GM21737 (cell line): ENCODE data around the gene ADCY7.

Source experiments
- ATAC-seq: cut with Tn5 transposase; IDR thresholded peaks from one replicate; pipeline ENCODE4 v1.9.1; 2021; ENCODE audit warnings: mild to moderate bottlenecking, moderate library complexity; ENCODE audit not compliant: unreplicated experiment

Gene ADCY7

DNA sequence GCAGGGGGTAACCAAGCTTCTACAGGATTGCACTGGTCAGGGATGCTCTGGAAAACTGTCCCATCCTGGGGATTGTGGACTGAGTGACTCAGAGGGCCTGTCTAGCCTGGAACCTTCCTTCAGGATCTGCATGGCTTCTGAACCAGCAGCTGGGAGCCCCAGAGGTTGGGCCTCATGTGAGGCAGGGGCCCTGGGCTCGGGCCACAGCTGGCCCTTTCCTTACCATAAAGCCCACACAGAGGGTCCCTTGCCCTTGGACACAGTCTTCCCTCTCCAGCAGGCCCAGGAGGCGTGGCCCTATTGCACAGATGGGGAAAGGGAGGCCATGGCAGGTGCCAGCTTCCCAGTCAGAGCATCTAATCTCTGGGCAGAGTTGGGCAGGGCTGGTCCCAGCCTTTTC lies 30.5 kb downstream of the ADCY7 start:
- no peak for ATAC-seq

GRCh38 chr16:50297301-50298074 lies 31.1 kb downstream of the ADCY7 start:
- no peak for ATAC-seq

GRCh38 chr16:50298075-50298460 lies 31.7 kb downstream of the ADCY7 start:
- no peak for ATAC-seq

DNA sequence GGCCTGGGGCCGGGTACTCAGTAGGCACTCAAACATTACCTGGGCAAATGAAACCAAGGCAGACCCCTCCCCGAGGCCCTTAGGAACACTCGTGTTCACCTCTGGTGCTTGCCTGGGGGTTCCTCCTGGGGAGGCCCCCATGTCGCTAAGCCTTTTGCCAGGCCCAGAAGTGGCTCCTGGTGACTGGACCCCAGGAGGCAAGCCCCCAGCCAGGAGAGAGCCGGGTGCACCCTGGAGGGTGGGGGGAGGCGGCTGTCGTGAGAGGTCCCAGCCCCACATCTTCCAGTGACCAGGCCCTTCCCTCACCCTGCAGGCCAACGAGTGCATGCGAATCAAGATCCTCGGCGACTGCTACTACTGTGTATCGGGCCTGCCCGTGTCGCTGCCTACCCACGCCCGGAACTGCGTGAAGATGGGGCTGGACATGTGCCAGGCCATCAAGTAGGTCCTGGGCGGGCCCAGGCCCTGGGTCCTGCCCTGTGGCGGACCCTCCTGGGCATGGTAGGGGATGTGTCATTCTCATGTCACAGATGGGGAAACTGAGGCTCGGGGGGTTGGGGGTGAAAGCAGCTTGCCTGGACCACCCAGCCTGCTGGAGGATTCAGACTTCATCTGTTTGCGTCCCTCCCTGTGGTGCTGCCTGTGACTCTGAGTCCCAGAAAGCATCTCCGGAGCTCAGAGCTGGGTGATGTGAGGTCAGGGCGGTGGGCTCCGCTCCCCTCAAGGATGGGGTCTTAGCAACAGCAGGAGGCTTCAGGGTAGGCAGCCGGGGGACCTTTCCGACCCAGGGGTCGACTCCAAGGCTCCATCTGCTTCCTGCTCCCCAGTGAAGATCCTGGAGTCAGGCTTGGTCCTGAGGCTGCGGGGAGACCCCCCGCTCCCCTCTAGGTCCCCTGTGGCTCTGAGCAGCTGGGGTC lies 32.5 kb downstream of the ADCY7 start:
- ATAC-seq: no peak

DNA sequence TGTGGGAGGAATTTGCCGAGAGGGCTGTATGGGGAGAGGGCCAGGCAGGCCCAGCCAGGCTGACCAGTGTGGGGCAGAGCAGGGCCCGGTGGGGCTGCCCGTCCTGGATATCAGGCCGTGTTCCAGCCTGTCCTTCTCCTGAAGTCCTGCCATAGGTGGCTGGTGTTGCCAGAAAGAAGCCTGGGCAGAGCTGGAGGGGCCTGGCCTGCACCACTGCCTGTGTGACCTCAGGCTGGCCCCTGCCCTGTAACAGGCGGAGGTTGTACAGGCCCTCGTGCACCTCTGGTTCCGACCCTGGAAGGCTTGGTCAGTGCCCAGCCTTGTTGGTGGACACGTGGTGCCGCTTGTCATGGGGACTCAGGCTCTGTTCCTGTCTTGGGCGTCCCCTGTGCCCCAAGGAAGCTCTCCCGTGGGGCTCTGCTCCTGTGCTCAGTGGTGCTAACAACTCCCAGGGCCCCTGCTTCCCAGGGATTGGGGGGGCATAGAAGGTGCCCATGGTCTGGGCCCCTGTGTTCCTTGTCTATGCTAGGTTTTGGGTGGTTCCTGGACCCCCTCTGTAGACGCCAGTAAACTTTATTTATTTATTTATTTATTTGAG lies 33.3 kb downstream of the ADCY7 start:
- no peak for ATAC-seq

GRCh38 chr16:50300942-50301625 lies 34.7 kb downstream of the ADCY7 start:
- no peak for ATAC-seq

- no peak for ATAC-seq
Observed at GRCh38 chr16:50301626-50302471, 35.5 kb downstream of the ADCY7 start.

GRCh38 chr16:50302472-50303005 lies 36.2 kb downstream of the ADCY7 start:
- ATAC-seq: no peak

- ATAC-seq: no peak
Observed at GRCh38 chr16:50303041-50303604, 36.8 kb downstream of the ADCY7 start.

DNA sequence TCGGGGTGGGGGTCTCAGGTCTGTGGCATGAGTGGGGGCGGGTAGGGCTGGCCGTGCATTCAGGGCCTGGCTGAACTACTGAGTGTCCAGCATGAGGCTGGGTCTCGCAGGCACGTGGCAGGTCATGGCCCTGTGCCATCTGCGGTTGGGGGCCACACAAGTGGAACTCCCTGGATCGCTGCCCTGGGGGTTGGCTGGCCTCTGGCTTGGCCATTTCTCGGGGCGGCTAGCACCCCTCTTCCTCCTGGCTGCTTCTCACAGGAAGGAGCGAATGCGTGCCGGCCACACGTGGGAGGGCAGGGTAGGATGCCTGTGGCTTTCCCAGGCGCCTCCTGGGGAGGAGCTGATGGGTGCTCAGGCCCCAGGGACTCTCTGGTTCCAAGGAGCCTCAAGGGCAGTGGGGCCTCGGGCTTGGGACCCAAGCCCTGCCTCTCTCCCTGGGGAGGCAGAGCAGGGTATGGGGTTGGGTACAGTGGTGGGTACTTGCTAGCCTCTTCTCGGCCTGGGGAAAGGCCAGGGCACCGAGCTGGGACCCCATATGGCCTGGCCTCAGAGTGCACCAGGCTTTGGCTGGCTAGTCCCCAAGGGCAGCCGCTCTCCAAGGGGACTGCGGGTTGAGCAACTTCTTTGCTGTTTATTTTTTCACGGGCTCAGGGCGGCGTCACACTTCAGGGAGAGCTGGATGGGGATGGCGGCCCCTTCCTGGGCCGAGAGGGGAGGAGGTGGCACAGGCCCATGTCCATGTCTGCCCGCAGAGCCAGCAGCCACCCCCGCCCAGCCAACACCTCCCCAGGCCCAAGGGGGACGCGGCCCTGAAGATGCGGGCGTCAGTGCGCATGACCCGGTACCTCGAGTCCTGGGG lies 37.5 kb downstream of the ADCY7 start:
- no peak for ATAC-seq

DNA sequence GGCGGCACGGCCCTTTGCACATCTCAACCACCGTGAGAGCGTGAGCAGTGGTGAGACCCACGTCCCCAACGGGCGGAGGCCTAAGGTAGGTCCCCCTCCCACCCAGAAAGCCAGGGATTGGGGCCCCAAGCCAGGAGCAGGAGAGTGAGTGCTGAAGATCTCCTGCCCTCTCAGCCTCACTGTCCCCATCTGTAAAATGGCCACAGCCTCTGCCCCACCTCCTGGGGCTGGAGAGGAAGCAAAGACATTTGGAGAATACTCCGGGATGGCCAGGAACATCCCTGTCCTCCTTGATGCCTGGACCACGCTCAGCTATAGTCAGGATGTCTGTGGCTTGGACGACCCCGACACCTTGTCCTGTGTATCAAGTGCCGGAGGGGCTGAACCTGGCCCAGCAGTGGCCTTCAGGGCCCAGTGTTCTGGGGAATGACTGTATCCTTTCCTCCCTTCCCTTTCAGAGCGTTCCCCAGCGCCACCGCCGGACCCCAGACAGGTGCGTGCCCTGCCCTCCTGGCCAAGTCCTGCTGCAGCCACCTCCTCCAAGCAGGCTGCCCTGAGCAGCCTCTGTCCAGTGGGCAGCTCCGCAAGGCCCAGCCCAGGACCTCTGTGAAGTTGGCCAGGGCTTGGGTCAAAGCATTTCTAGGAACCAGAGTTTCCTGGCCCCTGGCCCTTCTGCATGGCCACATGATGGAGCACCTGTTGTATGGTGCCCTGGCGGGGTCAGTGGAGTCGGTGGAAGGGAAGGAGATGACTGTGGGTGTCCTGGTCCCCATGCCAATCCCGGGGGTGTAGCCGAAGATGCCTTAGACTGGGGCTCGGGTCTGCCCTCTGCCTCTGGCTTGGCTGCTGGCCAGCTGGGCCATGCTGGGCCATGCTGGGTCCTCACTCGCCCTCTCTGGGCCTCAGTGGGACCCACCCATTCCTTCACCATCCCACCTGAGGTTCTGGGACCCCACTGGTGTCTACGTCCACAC lies 38.4 kb downstream of the ADCY7 start:
- ATAC-seq: no peak

DNA sequence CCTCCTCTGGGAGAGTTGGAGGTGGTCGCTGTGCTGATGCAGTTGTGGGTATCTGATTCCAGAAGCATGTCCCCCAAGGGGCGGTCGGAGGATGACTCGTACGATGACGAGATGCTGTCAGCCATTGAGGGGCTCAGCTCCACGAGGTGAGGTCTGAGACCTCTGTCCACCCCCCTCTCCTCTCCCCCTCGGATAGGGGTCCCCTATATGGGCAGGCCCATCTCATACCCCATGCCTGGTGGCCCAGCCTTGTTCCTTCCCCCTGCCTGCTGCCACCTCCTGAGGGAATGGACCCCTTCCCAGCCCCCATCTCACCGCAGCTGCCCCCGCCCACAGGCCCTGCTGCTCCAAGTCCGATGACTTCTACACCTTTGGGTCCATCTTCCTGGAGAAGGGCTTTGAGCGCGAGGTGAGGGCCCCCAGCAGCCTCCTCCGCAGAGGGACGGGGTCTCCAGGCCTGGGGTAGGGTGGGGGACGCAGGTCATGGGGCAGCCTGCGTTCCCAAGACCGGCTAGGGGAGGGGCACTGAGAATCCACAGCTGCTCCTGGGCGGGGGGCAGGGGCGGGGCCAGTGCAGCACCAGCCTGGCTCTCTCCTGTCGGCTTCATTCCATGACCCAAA lies 39.2 kb downstream of the ADCY7 start:
- no peak for ATAC-seq

DNA sequence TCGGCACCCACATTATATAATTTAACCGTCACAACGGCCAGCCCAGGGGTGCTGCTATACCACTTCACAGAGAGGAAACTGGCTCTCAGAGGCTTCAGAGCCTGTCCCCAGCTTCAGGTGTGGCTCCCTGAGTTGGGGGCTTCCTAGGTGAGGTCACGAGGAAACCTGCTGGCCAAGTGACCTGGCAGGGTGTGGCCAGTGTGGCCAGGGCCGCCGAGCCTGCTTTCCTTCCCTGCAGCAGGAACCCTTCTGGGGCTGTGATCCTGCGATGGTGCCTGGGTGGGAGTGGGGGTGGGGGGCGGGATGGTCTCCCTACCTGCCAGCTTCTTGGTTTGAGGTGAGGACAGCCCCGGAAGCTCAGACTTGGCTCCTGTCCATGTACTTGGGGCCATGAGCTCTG lies 39.9 kb downstream of the ADCY7 start:
- ATAC-seq: no peak

- no peak for ATAC-seq
Observed at GRCh38 chr16:50308237-50308965, 42.0 kb downstream of the ADCY7 start.

- no peak for ATAC-seq
Observed at GRCh38 chr16:50309156-50309526, 42.8 kb downstream of the ADCY7 start.

DNA sequence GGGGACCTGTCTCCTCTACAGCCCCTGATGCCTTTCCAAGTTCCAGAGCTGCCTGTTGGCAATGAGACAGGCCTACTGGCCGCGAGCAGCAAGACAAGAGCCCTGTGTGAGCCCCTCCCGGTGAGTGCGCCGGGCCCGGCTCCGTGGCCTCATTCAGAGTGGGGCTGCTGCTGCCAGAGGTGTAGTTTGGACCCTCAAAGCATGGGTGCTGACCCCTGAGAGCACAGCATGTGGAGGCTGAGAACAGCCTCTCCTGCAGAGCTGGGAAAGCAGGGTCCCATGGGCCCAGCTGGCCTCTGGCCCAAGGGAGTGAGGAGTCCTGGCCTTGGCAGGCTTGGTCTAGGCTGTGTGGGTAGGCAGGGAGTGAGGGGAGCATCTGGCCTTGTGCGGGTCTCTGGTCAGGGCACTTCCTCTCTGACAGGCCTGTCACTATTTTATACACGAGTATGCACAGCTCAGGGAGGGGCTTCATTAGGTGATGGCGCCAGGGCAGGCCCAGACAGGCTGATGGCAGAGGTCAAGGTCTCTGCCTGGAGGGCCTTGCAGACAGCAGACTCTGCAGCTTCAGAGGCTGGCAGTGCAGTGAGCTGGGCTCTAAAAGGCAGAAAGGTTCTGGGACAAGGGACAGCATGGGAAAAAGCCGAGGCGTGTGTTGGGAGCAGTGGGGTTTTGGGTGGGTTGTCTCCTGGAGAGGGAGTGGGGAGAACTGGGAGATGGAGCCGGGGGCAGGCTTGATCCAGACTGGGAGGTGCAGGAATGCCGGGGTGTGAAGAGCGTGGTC lies 43.4 kb downstream of the ADCY7 start:
- ATAC-seq: no peak
